ENCODE measurements around the gene RASAL3.

RASAL3 gene

GRCh38 chr19:15418579-15419412, 45.5 kb downstream of the RASAL3 start, which contains the start of gene AKAP8L (continued):
- TF ChIP-seq HOXD13 (CRISPR knock-in tag; IDR thresholded peaks at IDR 0.05; ENCODE audit: borderline replicate concordance) = no peak
- no peak for TF ChIP-seq ZNF514 (tag by site-specific recombination; IDR thresholded peaks at IDR 0.05)
- TF ChIP-seq, protein P1, sequence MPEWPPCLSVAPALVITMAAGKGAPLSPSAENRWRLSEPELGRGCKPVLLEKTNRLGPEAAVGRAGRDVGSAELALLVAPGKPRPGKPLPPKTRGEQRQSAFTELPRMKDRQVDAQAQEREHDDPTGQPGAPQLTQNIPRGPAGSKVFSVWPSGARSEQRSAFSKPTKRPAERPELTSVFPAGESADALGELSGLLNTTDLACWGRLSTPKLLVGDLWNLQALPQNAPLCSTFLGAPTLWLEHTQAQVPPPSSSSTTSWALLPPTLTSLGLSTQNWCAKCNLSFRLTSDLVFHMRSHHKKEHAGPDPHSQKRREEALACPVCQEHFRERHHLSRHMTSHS (tag by site-specific recombination; IDR thresholded peaks at IDR 0.05) = 0 out of 2 replicates have a peak, but pooled peaks have one; percentile 9
- peak; percentile 69; the same call in 1 of the 2 replicates for TF ChIP-seq KLF1 (tag by site-specific recombination; IDR thresholded peaks at IDR 0.05)
- no peak for TF ChIP-seq ZBTB21 (tag by site-specific recombination; IDR thresholded peaks at IDR 0.05)
- no peak for TF ChIP-seq ZNF558 (tag by site-specific recombination; IDR thresholded peaks at IDR 0.05)
- TF ChIP-seq RBAK (tag by site-specific recombination; IDR thresholded peaks at IDR 0.05) = no peak
- peak; percentile 41; the same call in 1 of the 2 replicates for TF ChIP-seq WT1 (tag by site-specific recombination; IDR thresholded peaks at IDR 0.05)
- TF ChIP-seq ZNF221 (tag by site-specific recombination; IDR thresholded peaks at IDR 0.05; ENCODE audit: borderline replicate concordance) = no peak
- peak; percentile 39 for TF ChIP-seq ZNF341 (tag by site-specific recombination; IDR thresholded peaks at IDR 0.05; ENCODE audit: low read depth)
- no peak for TF ChIP-seq ZNF624 (tag by site-specific recombination; IDR thresholded peaks at IDR 0.05)
- TF ChIP-seq, protein P2, sequence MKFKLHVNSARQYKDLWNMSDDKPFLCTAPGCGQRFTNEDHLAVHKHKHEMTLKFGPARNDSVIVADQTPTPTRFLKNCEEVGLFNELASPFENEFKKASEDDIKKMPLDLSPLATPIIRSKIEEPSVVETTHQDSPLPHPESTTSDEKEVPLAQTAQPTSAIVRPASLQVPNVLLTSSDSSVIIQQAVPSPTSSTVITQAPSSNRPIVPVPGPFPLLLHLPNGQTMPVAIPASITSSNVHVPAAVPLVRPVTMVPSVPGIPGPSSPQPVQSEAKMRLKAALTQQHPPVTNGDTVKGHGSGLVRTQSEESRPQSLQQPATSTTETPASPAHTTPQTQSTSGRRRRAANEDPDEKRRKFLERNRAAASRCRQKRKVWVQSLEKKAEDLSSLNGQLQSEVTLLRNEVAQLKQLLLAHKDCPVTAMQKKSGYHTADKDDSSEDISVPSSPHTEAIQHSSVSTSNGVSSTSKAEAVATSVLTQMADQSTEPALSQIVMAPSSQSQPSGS (tag by site-specific recombination; IDR thresholded peaks at IDR 0.05; ENCODE audit: low read depth) = no peak
- TF ChIP-seq BCL11B (tag by site-specific recombination; IDR thresholded peaks at IDR 0.05; ENCODE audit: low read depth) = peak; percentile 57; the same call in 1 of the 2 replicates
- no peak for TF ChIP-seq ZNF266 (tag by site-specific recombination; IDR thresholded peaks at IDR 0.05; ENCODE audit: low read depth)
- TF ChIP-seq OVOL3 (tag by site-specific recombination; IDR thresholded peaks at IDR 0.05) = peak; percentile 47; the same call in 1 of the 2 replicates
- TF ChIP-seq ZNF175 (tag by site-specific recombination; IDR thresholded peaks at IDR 0.05) = no peak
- TF ChIP-seq, protein P3, sequence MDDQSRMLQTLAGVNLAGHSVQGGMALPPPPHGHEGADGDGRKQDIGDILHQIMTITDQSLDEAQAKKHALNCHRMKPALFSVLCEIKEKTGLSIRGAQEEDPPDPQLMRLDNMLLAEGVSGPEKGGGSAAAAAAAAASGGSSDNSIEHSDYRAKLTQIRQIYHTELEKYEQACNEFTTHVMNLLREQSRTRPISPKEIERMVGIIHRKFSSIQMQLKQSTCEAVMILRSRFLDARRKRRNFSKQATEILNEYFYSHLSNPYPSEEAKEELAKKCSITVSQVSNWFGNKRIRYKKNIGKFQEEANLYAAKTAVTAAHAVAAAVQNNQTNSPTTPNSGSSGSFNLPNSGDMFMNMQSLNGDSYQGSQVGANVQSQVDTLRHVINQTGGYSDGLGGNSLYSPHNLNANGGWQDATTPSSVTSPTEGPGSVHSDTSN (CRISPR knock-in tag; IDR thresholded peaks at IDR 0.05) = peak; percentile 97
- 0 out of 2 replicates have a peak, but pooled peaks have one; percentile 9 for TF ChIP-seq ZNF121 (tag by site-specific recombination; IDR thresholded peaks at IDR 0.05)
- TF ChIP-seq PRDM10 (tag by site-specific recombination; IDR thresholded peaks at IDR 0.05) = no peak
- TF ChIP-seq ZNF211 (tag by site-specific recombination; IDR thresholded peaks at IDR 0.05; ENCODE audit: low read depth) = no peak
- no peak for TF ChIP-seq ZNF423 (tag by site-specific recombination; IDR thresholded peaks at IDR 0.05)
- TF ChIP-seq ZNF148 (tag by site-specific recombination; IDR thresholded peaks at IDR 0.05; ENCODE audit: borderline replicate concordance) = peak; percentile 31; the same call in 1 of the 2 replicates
- peak; percentile 37 for TF ChIP-seq ZBTB26 (tag by site-specific recombination; optimal IDR thresholded peaks at IDR 0.05)
- no peak for TF ChIP-seq FEZF1 (tag by site-specific recombination; IDR thresholded peaks at IDR 0.05)
- TF ChIP-seq ZNF530 (tag by site-specific recombination; IDR thresholded peaks at IDR 0.05; ENCODE audit: low read depth) = no peak
